NCI-H2107 (cell line): ENCODE results near the gene SLIT3.

ENCODE experiments used
- DNase-seq: peaks from one replicate; lab custom pipeline; 2025; lab: John Stamatoyannopoulos, UW

Gene SLIT3

GRCh38 chr5:168889039-168889438 lies 411.9 kb downstream of the SLIT3 start:
- no peak for DNase-seq

GRCh38 chr5:168887931-168888330 lies 413.0 kb downstream of the SLIT3 start:
- DNase-seq = no peak

GRCh38 chr5:168886157-168886556 lies 414.8 kb downstream of the SLIT3 start:
- DNase-seq = no peak

- no peak for DNase-seq
Measured at GRCh38 chr5:168885324-168886120, 415.4 kb downstream of the SLIT3 start.

GRCh38 chr5:168883991-168884390 lies 416.9 kb downstream of the SLIT3 start:
- DNase-seq = no peak

- no peak for DNase-seq
Measured at GRCh38 chr5:168883281-168883741, 417.6 kb downstream of the SLIT3 start.

GRCh38 chr5:168882283-168882682 lies 418.7 kb downstream of the SLIT3 start:
- no peak for DNase-seq

GRCh38 chr5:168881427-168882149 lies 419.4 kb downstream of the SLIT3 start:
- no peak for DNase-seq

GRCh38 chr5:168879929-168880328 lies 421.0 kb downstream of the SLIT3 start:
- DNase-seq = no peak

GRCh38 chr5:168879331-168879730 lies 421.6 kb downstream of the SLIT3 start:
- DNase-seq = no peak

GRCh38 chr5:168878135-168878745 lies 422.7 kb downstream of the SLIT3 start:
- no peak for DNase-seq

GRCh38 chr5:168877132-168877892 lies 423.6 kb downstream of the SLIT3 start:
- DNase-seq = no peak

- DNase-seq = no peak
Measured at GRCh38 chr5:168876419-168876818, 424.5 kb downstream of the SLIT3 start.

- DNase-seq = no peak
Measured at GRCh38 chr5:168875832-168876231, 425.1 kb downstream of the SLIT3 start.

- no peak for DNase-seq
Measured at GRCh38 chr5:168874713-168875380, 426.1 kb downstream of the SLIT3 start.

- DNase-seq = no peak
Measured at GRCh38 chr5:168872246-168872645, 428.7 kb downstream of the SLIT3 start.

GRCh38 chr5:168870910-168871309 lies 430.0 kb downstream of the SLIT3 start:
- DNase-seq = no peak

- no peak for DNase-seq
Measured at GRCh38 chr5:168869615-168870227, 431.2 kb downstream of the SLIT3 start.

- no peak for DNase-seq
Measured at GRCh38 chr5:168867241-168867640, 433.7 kb downstream of the SLIT3 start.

- DNase-seq = no peak
Measured at GRCh38 chr5:168865968-168866367, 435.0 kb downstream of the SLIT3 start.

GRCh38 chr5:168863021-168863420 lies 437.9 kb downstream of the SLIT3 start:
- no peak for DNase-seq
